DND-41 (cell line): Measurements from ENCODE around the gene PROM2.

ENCODE experiments used
- EZH2 ChIP-seq: IDR thresholded peaks from 3 replicates; pipeline ENCODE4 v1.6.1; 2012; ENCODE audit warnings: borderline replicate concordance, low read depth, mild to moderate bottlenecking, moderate library complexity, low read length, inconsistent platforms; ENCODE audit not compliant: severe bottlenecking
- TF ChIP-seq, protein P1 (sequence below): IDR thresholded peaks from 2 replicates; pipeline ENCODE4 v1.5.1; 2012; ENCODE audit warnings: borderline replicate concordance, low read length, moderate library complexity, mild to moderate bottlenecking; ENCODE audit not compliant: poor library complexity, severe bottlenecking; ENCODE audit errors: extremely low read depth

DNA sequence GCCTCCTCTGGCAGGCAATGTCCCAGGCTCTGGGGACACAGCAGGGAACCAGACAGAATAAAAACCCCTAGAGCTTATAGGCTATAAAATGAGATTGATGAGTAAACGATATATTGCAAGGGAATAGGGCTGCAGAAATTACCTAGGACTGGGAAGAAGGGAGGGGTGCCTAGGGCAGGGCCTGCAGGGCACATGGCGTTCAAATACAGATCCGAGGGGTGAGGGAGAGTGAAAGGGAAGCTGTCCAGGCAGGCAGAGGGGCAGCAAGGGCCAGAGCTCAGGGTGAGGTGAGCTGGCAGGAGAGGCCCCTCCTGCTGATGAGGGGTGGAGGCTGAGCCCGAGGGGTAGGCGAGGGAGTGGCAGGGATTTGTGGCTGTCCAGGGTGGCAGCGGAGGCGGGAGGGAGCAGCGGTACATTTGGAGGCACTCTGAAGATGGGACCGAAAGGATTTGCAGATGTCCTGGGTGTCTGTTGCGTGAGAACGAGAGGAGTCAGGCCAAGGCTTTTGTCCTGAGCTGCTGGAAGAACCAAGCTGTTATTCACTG, 56.6 kb downstream of the PROM2 start:
- TF ChIP-seq, protein P1, sequence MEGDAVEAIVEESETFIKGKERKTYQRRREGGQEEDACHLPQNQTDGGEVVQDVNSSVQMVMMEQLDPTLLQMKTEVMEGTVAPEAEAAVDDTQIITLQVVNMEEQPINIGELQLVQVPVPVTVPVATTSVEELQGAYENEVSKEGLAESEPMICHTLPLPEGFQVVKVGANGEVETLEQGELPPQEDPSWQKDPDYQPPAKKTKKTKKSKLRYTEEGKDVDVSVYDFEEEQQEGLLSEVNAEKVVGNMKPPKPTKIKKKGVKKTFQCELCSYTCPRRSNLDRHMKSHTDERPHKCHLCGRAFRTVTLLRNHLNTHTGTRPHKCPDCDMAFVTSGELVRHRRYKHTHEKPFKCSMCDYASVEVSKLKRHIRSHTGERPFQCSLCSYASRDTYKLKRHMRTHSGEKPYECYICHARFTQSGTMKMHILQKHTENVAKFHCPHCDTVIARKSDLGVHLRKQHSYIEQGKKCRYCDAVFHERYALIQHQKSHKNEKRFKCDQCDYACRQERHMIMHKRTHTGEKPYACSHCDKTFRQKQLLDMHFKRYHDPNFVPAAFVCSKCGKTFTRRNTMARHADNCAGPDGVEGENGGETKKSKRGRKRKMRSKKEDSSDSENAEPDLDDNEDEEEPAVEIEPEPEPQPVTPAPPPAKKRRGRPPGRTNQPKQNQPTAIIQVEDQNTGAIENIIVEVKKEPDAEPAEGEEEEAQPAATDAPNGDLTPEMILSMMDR, result no peak
- no peak for TF ChIP-seq EZH2
